K562 (cell line): Measurements from ENCODE around the gene CUEDC2. TPM values are rescaled to one million over a fixed set of nuclear protein-coding genes. Genes with fewer than 3 reads are reported as not detected.

Experiments used
- ATAC-seq: fragments of 200-7000 bp; cut with Tn5 transposase; 3 replicates; pipeline ENCODE4 v1.9.1; 2020; ENCODE audit warnings: moderate library complexity
- BruUV-seq: library from RNA; stranded (reverse); fragments of 400-500 nt; replicated peaks from 2 replicates; lab custom pipeline; 2021; lab: Mats Ljungman, UMichigan
- CTCF ChIA-PET: fragments of 300-600 bp; formaldehyde crosslinking; extraction: SDS; loops from one replicate; lab custom pipeline; 2021; ENCODE audit warnings: low intra/inter-chr PET ratio; lab: Yijun Ruan, JAX
- POLR2A ChIA-PET: fragments of 300-600, 350-650 bp; sonication (Branson Sonifier 250); formaldehyde crosslinking; extraction: SDS; loops from one replicate; lab custom pipeline; 2021; ENCODE audit warnings: antibody characterized with exemption, inconsistent platforms; lab: Yijun Ruan, JAX
- DNase-seq, 4 experiments: peaks; one replicate each; pipeline versions ENCODE4 v3.0.0 to v3.0.0-alpha.2; 2011 to 2018; ENCODE audit warnings: low spot score in 3 of 4, mixed read lengths in 3 of 4; ENCODE audit errors: extremely low read depth in 1 of 4
- FAIRE-seq: peaks from 2 replicates; lab custom pipeline; 2011; peaks lifted over from hg19 to GRCh38; lab: Jason Lieb, UNC
- H2AFZ ChIP-seq: 2 replicates; pipeline ENCODE4 v1.6.0; 2011; ENCODE audit warnings: low read depth, low read length, control low read depth, inconsistent platforms
- H3K27ac ChIP-seq: fragments of 200-600 bp; 3 replicates; pipeline ENCODE4 v1.8.0; 2011; ENCODE audit warnings: low read depth, mild to moderate bottlenecking, control low read depth, inconsistent platforms, low read length, moderate library complexity, mixed read lengths; ENCODE audit errors: extremely low read depth
- H3K27me3 ChIP-seq, 2 experiments: fragments of 300-600 bp in 1 of 2; 2 replicates in 1 of 2; 3 replicates in 1 of 2; pipeline versions ENCODE4 v1.6.0 to v1.8.0; 2011; ENCODE audit warnings: inconsistent platforms in 2 of 2, low read length in 2 of 2, mild to moderate bottlenecking in 1 of 2, mixed read lengths in 1 of 2, moderate library complexity in 1 of 2; ENCODE audit not compliant: control insufficient read depth in 2 of 2, insufficient read depth in 2 of 2
- H3K36me3 ChIP-seq: fragments of 300-600 bp; 3 replicates; pipeline ENCODE4 v1.8.0; 2011; ENCODE audit warnings: mild to moderate bottlenecking, low read length, inconsistent platforms; ENCODE audit not compliant: control insufficient read depth, insufficient read depth
- H3K4me1 ChIP-seq, 2 experiments: fragments of 200-600 bp in 1 of 2; replicated peaks in 1 of 2; 2 replicates in 1 of 2; 3 replicates in 1 of 2; pipeline versions ENCODE4 v1.5.1 to v1.8.0; 2011; ENCODE audit warnings: inconsistent platforms in 2 of 2, low read length in 2 of 2, mild to moderate bottlenecking in 1 of 2, mixed read lengths in 1 of 2, moderate library complexity in 1 of 2; ENCODE audit not compliant: control insufficient read depth in 2 of 2, insufficient read depth in 2 of 2
- H3K4me2 ChIP-seq: 2 replicates; pipeline ENCODE4 v1.6.1; 2011; ENCODE audit warnings: low read length, control low read depth, inconsistent platforms, mixed read lengths; ENCODE audit not compliant: insufficient read depth
- H3K4me3 ChIP-seq: fragments of 200-600 bp; sonication (generic), shearing (Covaris generic); 2 replicates; pipeline ENCODE4 v1.5.1; 2016; ENCODE audit warnings: control low read depth, inconsistent platforms
- H3K79me2 ChIP-seq: fragments of 200-600 bp; 3 replicates; pipeline ENCODE4 v1.8.0; 2011; ENCODE audit warnings: low read length, inconsistent platforms; ENCODE audit not compliant: control insufficient read depth, insufficient read depth
- H3K9ac ChIP-seq, 2 experiments: 2 replicates each; pipeline versions ENCODE4 v1.6.0 to v1.6.1; 2011; ENCODE audit warnings: low read depth in 2 of 2, low read length in 2 of 2, control low read depth in 1 of 2, inconsistent platforms in 1 of 2, mild to moderate bottlenecking in 1 of 2, mixed read lengths in 1 of 2; ENCODE audit not compliant: insufficient read depth in 1 of 2
- H3K9me1 ChIP-seq: one replicate; pipeline ENCODE4 v1.6.0; 2011; ENCODE audit warnings: inconsistent platforms, mild to moderate bottlenecking, low read length, moderate library complexity; ENCODE audit not compliant: control insufficient read depth, insufficient read depth
- H3K9me3 ChIP-seq: replicated peaks from 2 replicates; pipeline ENCODE4 v1.5.1; 2011; ENCODE audit warnings: low read depth, low read length, inconsistent platforms; ENCODE audit not compliant: control insufficient read depth, insufficient read depth
- H4K20me1 ChIP-seq: replicated peaks from 2 replicates; pipeline ENCODE4 v1.6.1; 2011; ENCODE audit warnings: low read length, inconsistent platforms, mixed read lengths; ENCODE audit not compliant: control insufficient read depth, insufficient read depth
- CAMTA2 ChIP-seq: fragments of 250-450 bp; sonication (Bioruptor Pico); conservative IDR thresholded peaks from 2 replicates; pipeline ENCODE4 v1.5.1; 2022
- CHCHD3 ChIP-seq: fragments of 250-450 bp; sonication (Bioruptor Pico); IDR thresholded peaks from 2 replicates; pipeline ENCODE4 v2.1.2; 2022; ENCODE audit warnings: mild to moderate bottlenecking
- HBP1 ChIP-seq: fragments of 450-650 bp; formaldehyde crosslinking; IDR thresholded peaks from 2 replicates; pipeline ENCODE4 v1.4.0; 2022; ENCODE audit warnings: missing genetic modification characterization
- HMGN3 ChIP-seq: IDR thresholded peaks from 2 replicates; pipeline ENCODE4 v1.6.1; 2011; ENCODE audit warnings: borderline replicate concordance, low read depth, mild to moderate bottlenecking, mixed read lengths, low read length; ENCODE audit not compliant: insufficient read length; ENCODE audit errors: extremely low read depth
- SFPQ ChIP-seq: fragments of 200-400 bp; formaldehyde crosslinking; IDR thresholded peaks from 2 replicates; pipeline ENCODE4 v1.6.1; 2017; ENCODE audit warnings: mild to moderate bottlenecking, low read depth, low read length, moderate library complexity
- ZBTB34 ChIP-seq: fragments of 250-450 bp; sonication (Bioruptor Pico); IDR thresholded peaks from 2 replicates; pipeline ENCODE4 v1.8.0; 2021; ENCODE audit warnings: mild to moderate bottlenecking, moderate library complexity
- ZNF124 ChIP-seq: sonication (generic); formaldehyde crosslinking; IDR thresholded peaks from 2 replicates; pipeline ENCODE4 v1.8.1; 2022; ENCODE audit warnings: missing genetic modification reagents
- ZNF347 ChIP-seq: fragments of 450-650 bp; formaldehyde crosslinking; IDR thresholded peaks from 2 replicates; pipeline ENCODE4 v1.4.0; 2020; ENCODE audit warnings: low read depth, mild to moderate bottlenecking, moderate library complexity
- WGBS: fragments of 100-300 bp; shearing (Covaris generic); methylation state at CpG from one replicate; pipeline ENCODE4 v1.1.6; 2016; ENCODE audit warnings: low coverage, mixed read lengths; ENCODE audit not compliant: insufficient coverage; ENCODE audit errors: missing lambda C conversion rate; 5-methylcytosine and 5-hydroxymethylcytosine counted together
- in situ Hi-C: fragments of 300-500 bp; cut with MboI; formaldehyde crosslinking; loops from 4 replicates; pipeline ENCODE4 v1.15.0; 2018; ENCODE audit warnings: inconsistent platforms, mixed read lengths
- intact Hi-C: fragments of 100-400 bp; cut with micrococcal nuclease; formaldehyde crosslinking; loops from 2 replicates; pipeline ENCODE4 v1.14.2; 2022
- polyA plus RNA-seq, 8 experiments: library from polyadenylated mRNA; depleted of rRNA in 4 of 8; stranded (reverse) in 5 of 8; unstranded in 3 of 8; fragments of >200 nt; fragmentation: Nextera tagmentation in 2 of 8; fragmentation: Illumina TruSeq in 1 of 8; extraction: Ambion mirVana in 2 of 8; extraction: Trizol in 1 of 8; gene quantifications; 2 replicates each; pipeline versions ENCODE4 v1.2.1 to v1.2.3, GENCODE V29; 2011 to 2014; ENCODE audit warnings: inconsistent platforms in 1 of 8, missing spikeins in 1 of 8
- total RNA-seq, 7 experiments: library from RNA; depleted of rRNA in 6 of 7; stranded (reverse); fragments of >200 nt in 6 of 7; fragmentation: Illumina TruSeq in 2 of 7; extraction: Trizol in 2 of 7; gene quantifications; 2 replicates each; pipeline versions ENCODE4 v1.2.1 to v1.2.3, GENCODE V29; 2011 to 2021; ENCODE audit warnings: low replicate concordance in 1 of 7

Gene CUEDC2
- total and polyA plus RNA-seq, 9 of the 15 experiments (the other 6 are each of a cell fraction or from before 2014, with no cell fraction given): 8.5 to 48.9 (median 27.4) TPM

- no peaks in the 10 kb centered on the region for H3K36me3 ChIP-seq
- H3K4me3 ChIP-seq: no peak overlapping the region
- H3K9me1 ChIP-seq: no peaks in the 10 kb centered on the region
- ChIA-PET CTCF (no interaction called here), POLR2A (interaction anchor here (1.6 kb wide), 1 partner anchor 18 kb away, joined by 3 read pairs; no protein-coding TSS in a partner anchor)
- peaks cover 3 to 49% of the 10 kb centered on the region in 2 experiments; a peak in 4 of 5 replicates for H3K4me1 ChIP-seq
- no peaks in the 10 kb centered on the region for H4K20me1 ChIP-seq
- no peak for TF ChIP-seq HBP1
- TF ChIP-seq CHCHD3 (CRISPR knock-in tag): no peak
- no peak for TF ChIP-seq SFPQ
- no peak for TF ChIP-seq ZNF124 (CRISPR knock-in tag)
- no peak for TF ChIP-seq ZNF347
- no peak for TF ChIP-seq HMGN3
- TF ChIP-seq CAMTA2: no peak
- no peak for TF ChIP-seq ZBTB34 (CRISPR knock-in tag)
- peaks cover 8 to 27% of the 10 kb centered on the region in 2 experiments; a peak in 3 of 5 replicates for H3K27me3 ChIP-seq
- intact Hi-C loops (no loop called here), in situ Hi-C loops (no loop called here)
- H3K27ac ChIP-seq: no peak overlapping the region
- H3K4me2 ChIP-seq: no peak overlapping the region
- no peak overlapping the region for H2AFZ ChIP-seq
- ATAC-seq: no peak
- no peak for FAIRE-seq
- no peaks in the 10 kb centered on the region for H3K9me3 ChIP-seq
- no TSS peak for BruUV-seq
- DNase-seq: no peak
- 57% methylated on average over 2 of the region's 6 CpGs for WGBS
- H3K9ac ChIP-seq: peak overlapping the region in 1 of 2 experiments; percentile 35; a peak in 2 of 4 replicates
- no peaks in the 10 kb centered on the region for H3K79me2 ChIP-seq
Measured at GRCh38 chr10:102405632-102406031, 26.7 kb downstream of the CUEDC2 start.
